Measurements from ENCODE around the gene MAPK8.

MAPK8 gene

DNA sequence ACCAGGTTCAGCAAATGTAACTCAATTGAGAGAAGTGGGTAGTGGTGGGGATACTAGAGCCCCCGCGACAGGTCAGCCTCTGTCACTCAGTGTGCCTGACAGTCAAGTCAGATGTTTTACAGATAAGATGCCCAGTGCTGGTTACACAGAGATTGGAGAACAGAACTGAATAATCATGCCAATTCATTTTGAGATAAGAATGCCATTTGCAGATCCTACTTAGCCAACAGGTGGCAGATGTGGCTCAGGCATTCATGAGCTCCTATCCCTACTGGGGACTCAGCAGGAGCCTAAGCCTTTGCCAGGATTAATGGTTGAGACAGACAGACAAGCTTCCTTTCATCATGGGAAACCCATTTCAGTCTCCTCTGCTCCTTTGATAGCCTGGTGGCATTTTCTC is 137.8 kb downstream of the MAPK8 start:
- Histone ChIP-seq H3K27ac (ENCODE audit: low read depth, low read length) (no peak overlapping the region), H2AK5ac (ENCODE audit: low read length) (no peak overlapping the region), H3K4me3 (ENCODE audit: low read length) (no peak overlapping the region), H3K9ac (ENCODE audit: low read length) (no peak overlapping the region), H3K4me1 (ENCODE audit: control insufficient read depth, low read depth, low read length) (peaks cover 6% of the 10 kb centered on the region), H2BK5ac (ENCODE audit: low read length) (no peak overlapping the region), H3K18ac (ENCODE audit: low read length) (no peak overlapping the region), H3K79me1 (ENCODE audit: low read length) (no peaks in the 10 kb centered on the region), H3K79me2 (ENCODE audit: control insufficient read depth, insufficient read depth, low read length) (no peaks in the 10 kb centered on the region), H2BK120ac (ENCODE audit: low read depth, low read length) (no peak overlapping the region), H3K36me3 (ENCODE audit: control insufficient read depth, insufficient read depth, low read length) (no peaks in the 10 kb centered on the region), H4K8ac (ENCODE audit: low read depth, low read length) (no peak overlapping the region), H3K56ac (ENCODE audit: low read length) (no peak overlapping the region), H2BK15ac (replicated peaks; ENCODE audit: low read depth) (no peak overlapping the region), H3K27me3 (ENCODE audit: insufficient read depth, low read length, poor library complexity) (no peaks in the 10 kb centered on the region), H3K4ac (ENCODE audit: low read depth, low read length) (no peak overlapping the region), H4K5ac (ENCODE audit: low read length) (no peak overlapping the region), H3K23ac (ENCODE audit: low read length) (no peak overlapping the region), H3K4me2 (ENCODE audit: low read length) (no peak overlapping the region)
- DNase-seq = peak; percentile 92
- WGBS (ENCODE audit: extremely low coverage, insufficient coverage, low lambda C conversion rate) = no CpG with 5 or more reads among the region's 2 CpGs

DNA sequence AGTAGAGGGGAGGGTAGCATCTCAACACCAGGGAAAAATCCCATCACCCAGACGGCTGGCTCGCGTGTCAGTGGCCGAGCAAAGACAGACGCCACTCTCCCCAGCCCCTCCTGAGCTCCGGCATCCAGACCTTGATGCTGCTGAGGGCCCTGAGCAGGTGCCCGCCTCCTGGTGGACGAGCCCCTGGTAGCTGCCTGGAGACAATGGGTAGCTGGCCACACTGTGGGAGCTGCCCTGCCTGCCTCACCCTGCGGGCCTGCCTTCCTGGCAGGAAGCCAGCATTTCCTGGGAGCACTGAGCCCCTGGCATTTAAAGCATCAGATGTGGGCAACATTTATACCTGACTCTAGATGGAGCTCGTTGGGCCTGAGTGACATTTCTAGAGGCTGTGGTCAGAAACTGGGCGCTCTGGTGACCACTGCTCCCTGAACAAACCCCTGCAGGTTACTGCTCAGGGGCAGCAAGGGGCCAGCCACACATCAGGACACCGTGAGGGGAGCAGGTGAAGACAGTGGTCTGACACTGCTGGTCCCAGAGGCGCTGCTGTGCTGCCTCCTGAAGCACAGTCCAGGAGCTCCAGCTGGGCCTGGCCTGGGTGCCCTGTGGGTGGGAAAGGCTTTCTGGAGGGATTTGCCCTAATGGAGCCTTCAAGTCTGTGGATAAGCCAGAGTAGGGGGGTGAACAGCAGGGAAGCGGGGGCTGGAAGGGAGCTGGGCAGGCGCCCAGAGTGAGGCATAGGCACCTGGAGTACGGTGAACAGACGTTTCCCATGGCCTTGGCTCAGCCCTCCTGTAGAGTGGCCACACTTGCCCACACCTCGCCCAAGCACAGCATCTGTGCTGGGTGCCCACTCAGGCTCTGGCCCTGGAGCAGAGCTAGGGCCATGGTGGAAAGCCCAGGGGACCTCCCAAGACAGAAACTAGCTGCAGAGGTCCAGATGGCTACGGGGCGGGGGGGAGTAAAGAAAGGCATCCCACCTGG is 138.7 kb downstream of the MAPK8 start:
- Histone ChIP-seq H3K9ac (ENCODE audit: low read length) (no peak overlapping the region), H3K27ac (ENCODE audit: low read depth, low read length) (no peak overlapping the region)

DNA sequence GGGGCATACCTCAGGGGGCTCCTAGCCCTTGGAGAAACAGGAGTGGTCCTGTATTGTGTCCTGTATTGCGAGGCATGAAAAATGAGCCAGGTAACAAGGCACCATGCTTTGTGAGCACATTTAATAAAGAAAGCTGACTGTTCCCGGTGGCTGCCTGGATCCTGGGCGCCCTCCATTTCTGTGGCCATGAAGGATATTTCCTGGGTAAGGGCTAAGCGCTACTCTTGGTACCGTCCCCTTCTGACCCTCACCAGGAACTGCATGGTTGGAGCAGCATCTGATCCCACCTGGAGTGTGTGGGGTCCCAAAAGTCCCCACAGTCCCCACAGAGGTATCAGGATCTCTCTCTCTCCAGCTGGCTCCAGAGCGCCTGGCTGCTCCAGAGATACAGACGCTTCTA is 139.5 kb downstream of the MAPK8 start:
- H3K18ac ChIP-seq (ENCODE audit: low read length) = no peak overlapping the region
- H3K27me3 ChIP-seq (ENCODE audit: insufficient read depth, low read length, poor library complexity) = no peaks in the 10 kb centered on the region
- H3K4me2 ChIP-seq (ENCODE audit: low read length) = no peak overlapping the region
- no peak overlapping the region for H3K56ac ChIP-seq (ENCODE audit: low read length)
- H4K8ac ChIP-seq (ENCODE audit: low read depth, low read length) = no peak overlapping the region
- no peak overlapping the region for H3K4ac ChIP-seq (ENCODE audit: low read depth, low read length)
- no CpG with 5 or more reads among the region's 7 CpGs for WGBS (ENCODE audit: extremely low coverage, insufficient coverage, low lambda C conversion rate)
- no peak overlapping the region for H3K27ac ChIP-seq (ENCODE audit: low read depth, low read length)
- no peaks in the 10 kb centered on the region for H3K36me3 ChIP-seq (ENCODE audit: control insufficient read depth, insufficient read depth, low read length)
- peaks cover 6% of the 10 kb centered on the region for H3K4me1 ChIP-seq (ENCODE audit: control insufficient read depth, low read depth, low read length)
- H2BK5ac ChIP-seq (ENCODE audit: low read length) = no peak overlapping the region
- H2BK15ac ChIP-seq (replicated peaks; ENCODE audit: low read depth) = no peak overlapping the region
- no peak overlapping the region for H4K5ac ChIP-seq (ENCODE audit: low read length)
- no peak overlapping the region for H3K23ac ChIP-seq (ENCODE audit: low read length)
- H2AK5ac ChIP-seq (ENCODE audit: low read length) = no peak overlapping the region
- no peak overlapping the region for H3K9ac ChIP-seq (ENCODE audit: low read length)
- no peaks in the 10 kb centered on the region for H3K79me1 ChIP-seq (ENCODE audit: low read length)
- no peak overlapping the region for H3K4me3 ChIP-seq (ENCODE audit: low read length)
- H2BK120ac ChIP-seq (ENCODE audit: low read depth, low read length) = no peak overlapping the region
- DNase-seq = no peak
- no peaks in the 10 kb centered on the region for H3K79me2 ChIP-seq (ENCODE audit: control insufficient read depth, insufficient read depth, low read length)

More for the DNA sequence above, 138.7 kb downstream of the MAPK8 start:
- Histone ChIP-seq H3K36me3 (ENCODE audit: control insufficient read depth, insufficient read depth, low read length) (no peaks in the 10 kb centered on the region), H3K27me3 (ENCODE audit: insufficient read depth, low read length, poor library complexity) (no peaks in the 10 kb centered on the region), H3K56ac (ENCODE audit: low read length) (peak overlapping the region; percentile 29), H2BK5ac (ENCODE audit: low read length) (no peak overlapping the region), H2BK15ac (replicated peaks; ENCODE audit: low read depth) (no peak overlapping the region), H3K4ac (ENCODE audit: low read depth, low read length) (no peak overlapping the region), H4K8ac (ENCODE audit: low read depth, low read length) (no peak overlapping the region), H3K4me2 (ENCODE audit: low read length) (no peak overlapping the region), H3K4me1 (ENCODE audit: control insufficient read depth, low read depth, low read length) (peaks cover 6% of the 10 kb centered on the region), H3K79me2 (ENCODE audit: control insufficient read depth, insufficient read depth, low read length) (no peaks in the 10 kb centered on the region), H3K23ac (ENCODE audit: low read length) (no peak overlapping the region), H2BK120ac (ENCODE audit: low read depth, low read length) (no peak overlapping the region), H3K79me1 (ENCODE audit: low read length) (no peaks in the 10 kb centered on the region), H2AK5ac (ENCODE audit: low read length) (no peak overlapping the region), H3K18ac (ENCODE audit: low read length) (no peak overlapping the region), H3K4me3 (ENCODE audit: low read length) (no peak overlapping the region), H4K5ac (ENCODE audit: low read length) (no peak overlapping the region)
- DNase-seq = peak; percentile 54
- no CpG with 5 or more reads among the region's 20 CpGs for WGBS (ENCODE audit: extremely low coverage, insufficient coverage, low lambda C conversion rate)

DNA sequence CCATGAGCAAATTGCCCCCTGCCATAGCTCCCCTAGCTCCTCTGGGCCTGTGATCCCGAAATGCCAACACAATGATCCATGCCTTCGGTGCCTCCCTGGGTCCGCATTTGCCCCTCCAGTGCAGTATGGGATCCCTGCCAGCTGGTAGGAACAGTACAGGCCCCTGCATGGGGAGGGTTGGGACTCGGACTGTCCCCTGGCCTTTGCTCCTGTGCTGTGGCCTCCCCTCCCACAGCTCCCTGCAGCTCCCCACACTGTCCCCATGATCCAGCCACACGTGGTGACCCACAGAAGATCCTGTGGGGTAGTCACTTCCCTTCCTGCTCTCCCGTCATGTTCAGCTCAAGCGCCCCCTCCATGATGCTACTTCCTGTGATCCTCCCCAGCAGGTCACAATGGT is 140.3 kb downstream of the MAPK8 start:
- no peak overlapping the region for H3K23ac ChIP-seq (ENCODE audit: low read length)
- DNase-seq = no peak
- no peak overlapping the region for H3K4ac ChIP-seq (ENCODE audit: low read depth, low read length)
- no peak overlapping the region for H3K56ac ChIP-seq (ENCODE audit: low read length)
- H3K4me2 ChIP-seq (ENCODE audit: low read length) = no peak overlapping the region
- H2BK15ac ChIP-seq (replicated peaks; ENCODE audit: low read depth) = no peak overlapping the region
- H3K79me2 ChIP-seq (ENCODE audit: control insufficient read depth, insufficient read depth, low read length) = no peaks in the 10 kb centered on the region
- no peaks in the 10 kb centered on the region for H3K27me3 ChIP-seq (ENCODE audit: insufficient read depth, low read length, poor library complexity)
- H3K27ac ChIP-seq (ENCODE audit: low read depth, low read length) = no peak overlapping the region
- no peak overlapping the region for H2BK120ac ChIP-seq (ENCODE audit: low read depth, low read length)
- H3K18ac ChIP-seq (ENCODE audit: low read length) = no peak overlapping the region
- no peak overlapping the region for H4K5ac ChIP-seq (ENCODE audit: low read length)
- peaks cover 6% of the 10 kb centered on the region for H3K4me1 ChIP-seq (ENCODE audit: control insufficient read depth, low read depth, low read length)
- WGBS (ENCODE audit: extremely low coverage, insufficient coverage, low lambda C conversion rate) = no CpG with 5 or more reads among the region's 7 CpGs
- no peak overlapping the region for H3K9ac ChIP-seq (ENCODE audit: low read length)
- no peak overlapping the region for H3K4me3 ChIP-seq (ENCODE audit: low read length)
- no peaks in the 10 kb centered on the region for H3K79me1 ChIP-seq (ENCODE audit: low read length)
- H4K8ac ChIP-seq (ENCODE audit: low read depth, low read length) = no peak overlapping the region
- H2AK5ac ChIP-seq (ENCODE audit: low read length) = no peak overlapping the region
- no peak overlapping the region for H2BK5ac ChIP-seq (ENCODE audit: low read length)
- H3K36me3 ChIP-seq (ENCODE audit: control insufficient read depth, insufficient read depth, low read length) = no peaks in the 10 kb centered on the region

DNA sequence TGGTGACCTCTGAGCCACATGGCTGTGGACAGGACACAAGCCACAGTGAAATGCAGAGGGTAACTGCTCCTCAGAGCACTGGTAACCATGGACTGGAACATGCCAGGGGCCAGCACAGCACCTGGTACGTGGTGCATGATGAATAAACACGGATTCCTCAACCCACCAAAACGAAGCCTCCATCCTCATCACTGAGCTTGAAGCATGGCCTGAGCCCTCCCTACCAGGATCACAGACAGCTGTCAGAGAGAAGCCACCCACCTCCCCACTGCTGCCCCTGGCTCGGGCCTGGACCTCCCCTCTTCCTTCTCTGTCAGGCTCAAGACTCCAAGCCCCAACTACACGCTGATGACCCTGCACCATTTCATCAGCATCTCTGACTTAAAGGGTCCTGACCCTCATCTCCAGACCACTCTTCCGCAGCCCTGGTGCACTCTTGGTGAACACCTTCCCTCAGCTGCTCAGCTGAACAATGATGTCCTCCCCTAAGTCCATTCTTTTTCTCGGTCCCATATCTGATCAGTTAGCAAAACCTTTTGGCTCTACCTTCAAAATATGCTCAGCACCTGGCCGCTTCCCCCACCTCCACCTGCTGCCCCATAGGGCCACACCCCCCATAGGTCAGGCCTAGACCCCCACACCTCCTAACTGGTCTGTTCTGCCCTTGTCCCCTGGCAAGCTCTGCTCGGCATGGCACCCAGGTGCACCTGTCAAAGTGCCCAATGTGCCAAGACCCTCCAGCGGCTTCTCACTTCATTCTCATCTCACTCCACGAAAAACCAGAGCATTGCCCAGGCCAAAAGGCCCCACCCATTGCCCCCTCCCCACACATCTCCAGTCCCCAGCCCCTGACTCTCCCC is 141.1 kb downstream of the MAPK8 start:
- Histone ChIP-seq H2BK120ac (ENCODE audit: low read depth, low read length) (no peak overlapping the region), H3K27ac (ENCODE audit: low read depth, low read length) (no peak overlapping the region), H3K4ac (ENCODE audit: low read depth, low read length) (no peak overlapping the region), H3K36me3 (ENCODE audit: control insufficient read depth, insufficient read depth, low read length) (no peaks in the 10 kb centered on the region), H3K4me2 (ENCODE audit: low read length) (no peak overlapping the region), H2BK15ac (replicated peaks; ENCODE audit: low read depth) (no peak overlapping the region), H3K4me3 (ENCODE audit: low read length) (no peak overlapping the region), H3K4me1 (ENCODE audit: control insufficient read depth, low read depth, low read length) (peaks cover 6% of the 10 kb centered on the region), H4K8ac (ENCODE audit: low read depth, low read length) (no peak overlapping the region), H3K56ac (ENCODE audit: low read length) (no peak overlapping the region), H3K18ac (ENCODE audit: low read length) (no peak overlapping the region), H4K5ac (ENCODE audit: low read length) (no peak overlapping the region), H2BK5ac (ENCODE audit: low read length) (no peak overlapping the region), H3K79me1 (ENCODE audit: low read length) (no peaks in the 10 kb centered on the region), H3K79me2 (ENCODE audit: control insufficient read depth, insufficient read depth, low read length) (no peaks in the 10 kb centered on the region), H3K23ac (ENCODE audit: low read length) (no peak overlapping the region), H2AK5ac (ENCODE audit: low read length) (no peak overlapping the region), H3K9ac (ENCODE audit: low read length) (no peak overlapping the region), H3K27me3 (ENCODE audit: insufficient read depth, low read length, poor library complexity) (no peaks in the 10 kb centered on the region)
- no peak for DNase-seq
- WGBS (ENCODE audit: extremely low coverage, insufficient coverage, low lambda C conversion rate) = no CpG with 5 or more reads among the region's 11 CpGs
